Activated T-helper 2 cell treated with anti-CD3 and anti-CD28 coated beads, Interferon-gamma antibody, Interleukin-2, Interleukin-4, amounts not matched to agents 10 μg/mL and 5 μg/mL and 100 μg/mL, durations not matched to agents 14 hours and 24 hours and 36 hours (primary cell): ENCODE results near the gene PPM1M. TPM values are rescaled to one million over a fixed set of nuclear protein-coding genes. Genes with fewer than 3 reads are reported as not detected.

ENCODE experiments used
- DNase-seq: peaks from one replicate; pipeline ENCODE4 v3.0.0; 2021; ENCODE audit warnings: low spot score
- H3K27ac Mint-ChIP-seq: one replicate; pipeline ENCODE4 v1.8.0; 2021; ENCODE audit warnings: mixed read lengths
- H3K27me3 Mint-ChIP-seq: one replicate; pipeline ENCODE4 v1.8.0; 2021; ENCODE audit warnings: low read depth, mixed read lengths
- H3K36me3 Mint-ChIP-seq: one replicate; pipeline ENCODE4 v1.8.0; 2021; ENCODE audit warnings: low read depth, mixed read lengths
- H3K4me1 Mint-ChIP-seq: one replicate; pipeline ENCODE4 v1.8.0; 2021; ENCODE audit warnings: low read depth, mixed read lengths
- H3K4me3 Mint-ChIP-seq: one replicate; pipeline ENCODE4 v1.8.0; 2021; ENCODE audit warnings: low read depth, mild to moderate bottlenecking, moderate library complexity, mixed read lengths
- H3K9me3 Mint-ChIP-seq: one replicate; pipeline ENCODE4 v1.8.0; 2021; ENCODE audit warnings: mixed read lengths
- intact Hi-C: fragments of 100-400 bp; cut with micrococcal nuclease; formaldehyde crosslinking; loops from one replicate; pipeline ENCODE4 v1.15.1; 2023
- total RNA-seq: library from RNA; stranded (reverse); gene quantifications from 2 replicates; pipeline ENCODE4 v1.2.3, GENCODE V29; 2022

Gene PPM1M
- total RNA-seq, 1 donor from 2014 or later = 46.4 TPM

DNA sequence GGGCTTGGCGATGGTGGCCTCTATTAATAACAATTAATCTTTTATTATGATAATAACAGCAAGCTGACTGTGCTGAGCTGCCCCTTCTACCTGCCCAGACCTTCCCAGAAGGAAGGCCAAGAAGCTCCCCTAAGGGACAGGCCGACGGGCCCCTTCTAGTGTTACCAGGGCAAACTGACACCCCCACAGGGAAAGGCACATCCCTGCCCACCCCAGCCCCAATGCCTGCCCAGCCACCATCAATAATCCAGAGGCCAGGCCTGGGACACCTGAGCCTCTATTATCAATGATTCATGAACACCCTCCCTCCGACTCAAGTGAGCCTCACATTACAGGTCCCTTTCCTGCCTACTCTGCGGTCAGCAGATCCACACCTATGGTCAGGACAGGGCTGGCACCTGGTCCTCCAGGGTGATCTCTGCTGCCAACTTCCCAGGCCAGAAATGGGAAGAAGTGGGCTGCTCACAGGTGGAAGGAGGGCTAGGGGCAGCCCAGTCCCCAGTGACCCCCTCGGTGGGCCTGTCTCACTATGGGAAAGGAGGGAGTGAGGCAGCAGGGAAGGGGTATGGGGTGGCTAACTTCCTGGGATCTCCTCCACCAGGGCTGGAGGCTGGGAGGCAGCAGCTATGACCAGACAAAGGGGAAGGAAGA lies 8.4 kb upstream of the PPM1M start:
- Mint-ChIP-seq H3K9me3 (no peaks in the 10 kb centered on the region), H3K36me3 (peaks cover 43% of the 10 kb centered on the region), H3K4me3 (peak overlapping the region; percentile 96), H3K4me1 (peaks cover 45% of the 10 kb centered on the region), H3K27ac (peak overlapping the region; percentile 21), H3K27me3 (no peaks in the 10 kb centered on the region)
- DNase-seq = no peak
- intact Hi-C loops = no loop called here

DNA sequence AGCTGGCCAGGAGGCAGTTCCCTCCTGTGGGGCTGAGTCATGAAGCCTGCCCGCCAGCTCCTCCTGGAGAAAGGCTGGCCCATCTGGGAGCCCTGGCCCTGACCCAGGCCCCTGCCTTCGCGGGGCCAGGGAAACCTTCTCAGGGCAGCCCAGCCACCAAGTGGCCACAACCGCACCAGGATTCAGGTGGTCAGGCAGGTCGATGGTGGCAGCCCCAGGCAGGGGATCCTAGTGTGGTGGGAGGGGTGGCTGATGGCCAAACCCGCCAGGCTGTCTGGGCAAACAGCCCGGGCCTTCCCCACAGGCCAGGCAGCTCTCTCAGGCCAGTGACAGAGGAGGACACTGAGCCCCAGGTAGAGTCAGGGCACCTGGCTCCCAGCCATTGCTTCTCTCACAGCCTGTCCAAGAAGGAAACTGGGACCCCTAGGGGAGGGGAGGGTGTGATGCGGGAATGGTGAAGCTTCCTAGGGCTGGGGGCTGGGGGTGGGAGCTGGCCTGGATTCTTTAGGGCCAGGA lies 7.8 kb upstream of the PPM1M start:
- H3K4me1 Mint-ChIP-seq = peaks cover 47% of the 10 kb centered on the region
- H3K27me3 Mint-ChIP-seq = no peaks in the 10 kb centered on the region
- no peaks in the 10 kb centered on the region for H3K9me3 Mint-ChIP-seq
- H3K36me3 Mint-ChIP-seq = peaks cover 42% of the 10 kb centered on the region
- intact Hi-C loops = loop anchor here (1.0 kb wide), 1 partner anchor 9 kb away; no protein-coding TSS in a partner anchor
- no peak for DNase-seq
- peak overlapping the region; percentile 86 for H3K27ac Mint-ChIP-seq
- peak overlapping the region; percentile 96 for H3K4me3 Mint-ChIP-seq

DNA sequence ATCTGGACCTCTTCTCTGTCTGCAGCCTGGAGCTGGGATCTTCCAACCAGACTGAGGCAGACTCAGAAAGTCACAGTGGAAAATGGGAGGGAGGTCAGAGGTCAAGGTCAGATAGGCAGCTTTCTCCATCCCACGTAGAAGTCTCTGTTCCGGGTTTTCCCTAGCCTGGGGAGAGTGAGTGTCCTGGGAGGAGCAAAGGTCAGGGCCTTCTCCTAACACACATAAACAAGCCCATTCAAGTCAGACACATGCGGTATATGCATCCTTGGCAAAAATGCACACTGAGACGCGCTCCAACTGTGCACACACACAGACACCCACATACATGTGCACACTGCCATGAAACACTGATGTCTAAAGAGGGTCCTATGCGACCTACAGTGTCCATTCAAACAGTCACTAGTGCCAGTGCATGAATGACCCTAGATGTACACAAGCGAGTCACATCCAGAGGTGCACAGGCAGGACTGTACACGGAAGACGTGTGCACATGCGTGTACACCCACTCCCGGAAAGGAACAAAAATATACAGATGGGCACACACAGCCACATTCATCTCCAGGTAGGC lies 7.3 kb upstream of the PPM1M start:
- Mint-ChIP-seq H3K27ac (peak overlapping the region; percentile 86), H3K4me1 (peaks cover 47% of the 10 kb centered on the region), H3K4me3 (peak overlapping the region; percentile 96), H3K9me3 (no peaks in the 10 kb centered on the region), H3K36me3 (peaks cover 41% of the 10 kb centered on the region), H3K27me3 (no peaks in the 10 kb centered on the region)
- intact Hi-C loops = loop anchor here (1.0 kb wide), 1 partner anchor 8 kb away; no protein-coding TSS in a partner anchor
- no peak for DNase-seq

DNA sequence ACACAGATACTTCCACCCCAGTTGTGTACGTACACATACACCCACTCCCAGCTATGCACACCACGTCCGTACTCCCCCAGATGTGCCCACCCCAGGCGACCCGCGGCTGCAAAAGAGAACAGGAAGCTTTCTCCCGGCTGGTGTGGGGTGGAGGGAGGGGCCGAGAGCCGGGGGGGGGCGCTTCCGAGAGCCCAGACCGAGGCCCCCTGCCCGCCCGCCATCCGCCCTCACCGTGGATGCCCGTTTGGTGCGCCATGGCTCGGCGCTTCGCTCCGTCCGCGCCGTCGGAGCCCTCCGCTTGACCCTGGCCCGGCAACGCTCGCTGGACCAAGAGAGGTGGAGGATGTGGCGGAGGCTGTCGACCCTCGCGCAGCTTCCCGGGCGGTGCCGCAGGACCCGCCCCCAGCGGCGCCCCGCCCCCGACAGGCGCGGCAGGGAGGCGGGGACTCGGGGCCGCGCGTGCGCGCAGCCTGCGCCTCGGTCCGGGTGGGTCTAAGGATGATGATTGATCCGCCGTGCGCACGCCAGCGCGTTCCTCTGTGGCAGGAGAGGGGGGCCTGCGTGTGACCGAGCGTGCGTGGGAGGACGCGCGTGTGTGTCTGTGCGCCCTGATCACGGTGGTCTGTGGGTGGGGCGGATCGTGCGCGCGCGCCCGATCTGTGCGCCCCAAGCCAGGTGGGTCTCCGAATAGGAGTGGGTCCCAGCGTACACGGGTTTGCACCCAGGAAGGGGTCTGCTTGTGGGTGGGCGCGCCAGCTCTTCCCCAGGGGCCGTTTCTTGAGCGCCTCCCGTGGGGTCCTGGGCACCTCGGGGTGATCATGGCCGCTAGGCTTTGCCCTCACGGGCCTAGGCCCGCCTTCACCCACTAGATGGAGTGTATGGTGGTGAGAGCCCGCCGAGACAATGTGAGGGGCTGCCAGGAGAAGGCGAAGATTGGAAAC lies 6.5 kb upstream of the PPM1M start, which contains the start of gene TWF2:
TWF2 (minus strand) TSS at position 398 of the 941 bp plus-strand sequence; CDS start at position 256, 142 bp downstream.
- Mint-ChIP-seq H3K4me3 (peak within 1 kb of the TSS; percentile 96), H3K27me3 (no peaks in the 10 kb centered on the region), H3K4me1 (peaks cover 51% of the 10 kb centered on the region), H3K9me3 (no peaks in the 10 kb centered on the region), H3K36me3 (peaks cover 40% of the 10 kb centered on the region), H3K27ac (peak within 1 kb of the TSS; percentile 99)
- intact Hi-C loops = loop anchor here (1.0 kb wide), 2 partner anchors 7 to 39 kb away; partner anchors contain the start of gene WDR82
- peak; percentile 83 for DNase-seq

DNA sequence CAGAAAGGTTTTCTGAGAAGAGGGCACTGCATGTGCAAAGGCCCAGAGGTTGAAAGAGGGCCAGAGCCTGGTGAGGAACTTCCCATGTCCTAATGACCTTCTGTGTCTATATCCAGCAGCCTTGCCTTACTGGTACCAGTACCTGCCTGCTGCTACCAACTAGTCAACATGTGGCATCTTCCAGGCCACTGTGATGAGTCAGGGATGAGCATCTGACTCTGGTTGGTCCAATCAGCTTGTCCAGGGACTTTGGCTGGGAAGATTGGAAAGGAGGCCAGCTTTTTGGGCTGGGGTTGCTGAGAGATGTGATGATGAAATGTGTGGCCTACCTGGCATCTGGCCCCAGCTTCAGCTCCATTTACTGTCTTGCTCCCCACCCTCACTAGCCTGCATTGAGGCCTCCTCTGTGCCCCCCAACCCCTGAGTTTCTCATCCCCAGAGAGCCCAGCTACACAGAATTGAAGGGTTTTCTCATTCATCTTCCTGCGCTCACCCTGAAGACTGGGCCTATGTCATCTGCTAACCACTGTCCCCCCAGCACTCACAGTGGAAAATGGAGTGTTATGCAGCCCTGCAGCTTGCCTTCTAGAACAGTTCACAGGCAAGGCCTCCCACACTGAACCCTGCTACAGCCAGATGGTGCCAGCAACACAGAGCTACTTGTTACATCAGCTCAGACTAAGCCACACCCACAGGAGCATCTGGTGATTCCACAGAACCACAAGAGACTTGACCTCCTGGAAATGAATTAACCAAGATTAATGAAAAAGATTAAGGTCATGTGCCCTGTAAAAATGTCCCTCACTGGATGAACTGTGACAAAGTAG lies 5.3 kb upstream of the PPM1M start:
- Mint-ChIP-seq H3K9me3 (no peaks in the 10 kb centered on the region), H3K36me3 (peaks cover 42% of the 10 kb centered on the region), H3K4me1 (peaks cover 61% of the 10 kb centered on the region), H3K27me3 (no peaks in the 10 kb centered on the region), H3K27ac (peak overlapping the region; percentile 99), H3K4me3 (peak overlapping the region; percentile 96)
- intact Hi-C loops = no loop called here
- peak; percentile 57 for DNase-seq

DNA sequence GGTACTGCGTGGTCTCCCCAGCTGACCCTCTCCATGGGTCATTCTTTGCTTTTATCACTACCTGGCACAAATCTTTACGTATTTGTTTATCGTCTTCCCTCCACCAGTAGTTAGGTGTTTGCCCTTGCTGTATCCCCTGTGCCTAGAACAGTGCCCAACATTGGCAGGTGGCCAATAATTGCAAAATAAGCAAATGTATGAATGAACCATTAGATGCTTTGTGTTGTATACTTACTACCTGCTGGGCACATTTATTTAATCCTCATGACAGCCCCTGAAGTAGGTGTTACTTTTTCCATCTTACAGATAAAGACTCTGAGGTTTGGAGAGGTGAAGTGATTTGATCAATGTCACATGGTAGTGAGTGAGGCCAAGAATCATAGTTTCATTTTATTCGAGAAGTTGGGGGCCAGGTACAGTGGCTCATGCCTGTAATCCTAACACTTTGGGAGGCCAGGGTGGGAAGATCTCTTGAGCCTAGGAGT lies 4.6 kb upstream of the PPM1M start:
- H3K36me3 Mint-ChIP-seq = peaks cover 36% of the 10 kb centered on the region
- H3K4me3 Mint-ChIP-seq = peak overlapping the region; percentile 96
- H3K4me1 Mint-ChIP-seq = peaks cover 61% of the 10 kb centered on the region
- no peaks in the 10 kb centered on the region for H3K9me3 Mint-ChIP-seq
- H3K27ac Mint-ChIP-seq = peak overlapping the region; percentile 99
- intact Hi-C loops = loop anchor here (1.0 kb wide), 1 partner anchor 12 kb away; no protein-coding TSS in a partner anchor
- H3K27me3 Mint-ChIP-seq = no peaks in the 10 kb centered on the region
- DNase-seq = no peak

DNA sequence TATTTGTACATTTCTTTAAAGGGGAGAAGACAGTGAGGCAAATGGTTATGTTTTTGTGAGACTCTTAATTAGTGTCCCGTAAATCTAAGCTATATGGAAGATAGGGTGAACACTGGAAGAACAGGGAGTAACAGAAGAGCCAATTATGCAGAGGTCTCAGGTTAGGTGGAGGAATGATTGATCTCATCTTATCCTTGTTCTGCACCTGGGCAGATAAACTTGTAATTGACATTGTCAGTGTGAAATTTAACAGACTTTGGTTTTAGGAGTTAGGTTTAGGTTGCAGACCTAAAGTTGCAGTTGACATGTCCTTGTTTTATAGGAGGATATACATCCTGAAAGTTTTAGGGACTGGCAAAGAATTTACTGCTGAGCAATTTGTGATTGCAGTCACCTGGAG lies 3.5 kb upstream of the PPM1M start:
- DNase-seq = no peak
- Mint-ChIP-seq H3K4me1 (peaks cover 63% of the 10 kb centered on the region), H3K27ac (peak overlapping the region; percentile 68), H3K4me3 (no peak overlapping the region), H3K36me3 (peaks cover 44% of the 10 kb centered on the region), H3K9me3 (no peaks in the 10 kb centered on the region), H3K27me3 (no peaks in the 10 kb centered on the region)
- intact Hi-C loops = no loop called here

DNA sequence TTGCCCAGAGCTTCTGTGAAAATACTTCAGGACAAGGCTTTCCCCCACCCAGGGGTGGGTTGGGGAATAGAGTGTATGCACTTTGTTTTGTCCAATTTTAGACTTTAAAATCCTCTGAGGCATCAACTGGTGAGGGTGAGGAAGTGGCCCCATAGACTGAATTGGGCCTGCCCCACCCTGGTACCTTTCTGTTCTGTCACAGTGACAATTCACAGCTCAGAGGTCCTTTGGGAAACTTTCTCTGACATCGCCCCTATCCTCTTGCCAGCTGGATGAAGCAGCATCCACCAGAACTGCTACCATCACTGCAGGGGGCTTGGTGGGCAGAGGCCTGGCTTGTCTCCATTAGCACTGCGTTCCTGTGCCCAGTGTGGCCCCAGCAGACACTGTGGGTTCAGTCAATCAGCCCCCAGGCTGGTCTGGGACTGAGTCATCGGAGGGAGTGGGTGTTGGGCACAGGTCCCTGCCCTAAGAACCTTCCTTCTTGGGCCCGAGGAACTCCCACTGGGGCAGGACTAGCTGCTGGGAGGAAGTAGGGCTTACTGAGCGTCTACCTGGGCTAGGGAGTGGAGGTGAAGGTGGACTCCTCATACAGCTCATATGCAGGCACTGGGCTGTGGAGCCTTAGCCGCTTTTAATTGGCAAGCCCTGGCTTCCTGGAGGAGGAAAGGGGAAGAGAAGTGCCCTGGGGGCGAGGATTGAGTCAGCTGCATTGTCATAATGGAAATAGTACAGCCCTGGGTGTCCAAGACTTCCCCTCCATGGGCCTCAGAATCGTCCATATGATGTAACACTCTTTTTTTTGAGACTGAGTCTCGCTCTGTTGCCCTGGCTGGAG lies 1.5 kb upstream of the PPM1M start:
- peak overlapping the region; percentile 75 for H3K4me3 Mint-ChIP-seq
- peaks cover 60% of the 10 kb centered on the region for H3K4me1 Mint-ChIP-seq
- H3K27me3 Mint-ChIP-seq = no peaks in the 10 kb centered on the region
- DNase-seq = no peak
- H3K36me3 Mint-ChIP-seq = peaks cover 56% of the 10 kb centered on the region
- H3K27ac Mint-ChIP-seq = peak overlapping the region; percentile 88
- intact Hi-C loops = no loop called here
- H3K9me3 Mint-ChIP-seq = no peaks in the 10 kb centered on the region

DNA sequence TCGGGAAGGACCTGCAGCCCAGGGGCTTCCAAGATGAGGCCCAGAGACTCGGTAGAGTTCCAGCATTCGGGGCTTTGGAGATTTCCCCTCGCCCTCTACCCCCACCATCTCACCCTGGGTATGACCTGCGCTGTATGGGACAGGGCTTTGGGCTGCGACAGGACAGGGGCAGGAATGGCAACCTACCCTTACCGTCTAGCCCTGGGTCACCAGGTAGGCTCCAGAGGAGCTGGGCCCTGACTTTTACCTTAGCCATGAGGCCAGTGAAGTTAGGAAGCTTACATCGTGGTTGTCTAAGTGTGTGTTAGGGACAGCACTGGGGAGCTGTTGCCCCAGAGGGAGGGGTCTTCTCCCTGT lies 683 bp downstream of the PPM1M start:
- no peaks in the 10 kb centered on the region for H3K9me3 Mint-ChIP-seq
- H3K4me1 Mint-ChIP-seq = peaks cover 55% of the 10 kb centered on the region
- no peak for DNase-seq
- H3K27ac Mint-ChIP-seq = peak overlapping the region; percentile 81
- no peaks in the 10 kb centered on the region for H3K27me3 Mint-ChIP-seq
- H3K4me3 Mint-ChIP-seq = peak overlapping the region; percentile 83
- intact Hi-C loops = loop anchor here (1.0 kb wide), 1 partner anchor 8 kb away; no protein-coding TSS in a partner anchor
- H3K36me3 Mint-ChIP-seq = peaks cover 53% of the 10 kb centered on the region

DNA sequence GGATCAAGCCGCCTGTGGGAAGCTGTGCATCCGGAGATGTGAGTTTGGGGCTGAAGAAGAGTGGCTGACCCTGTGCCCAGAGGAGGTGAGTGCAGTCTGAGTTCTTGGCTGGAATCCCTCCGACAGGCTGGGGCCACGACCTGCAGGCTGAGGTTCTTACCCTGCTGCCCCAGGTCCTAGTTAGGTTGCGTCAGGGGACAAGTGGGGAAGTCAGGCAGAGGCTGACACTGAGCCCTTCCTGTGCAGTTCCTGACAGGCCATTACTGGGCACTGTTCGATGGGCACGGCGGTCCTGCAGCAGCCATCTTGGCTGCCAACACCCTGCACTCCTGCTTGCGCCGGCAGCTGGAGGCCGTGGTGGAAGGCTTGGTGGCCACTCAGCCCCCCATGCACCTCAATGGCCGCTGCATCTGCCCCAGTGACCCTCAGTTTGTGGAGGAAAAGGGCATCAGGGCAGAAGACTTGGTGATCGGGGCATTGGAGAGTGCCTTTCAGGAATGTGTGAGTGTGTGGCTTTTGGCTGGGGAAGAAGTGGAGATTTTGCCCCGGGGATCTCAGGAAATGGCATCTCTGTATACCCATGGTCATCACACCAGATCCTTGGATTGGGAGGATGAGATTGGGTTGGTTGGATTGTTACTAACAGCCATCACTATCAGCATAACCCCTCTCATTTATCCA lies 1.3 kb downstream of the PPM1M start:
- peaks cover 53% of the 10 kb centered on the region for H3K36me3 Mint-ChIP-seq
- no peak for DNase-seq
- no peaks in the 10 kb centered on the region for H3K9me3 Mint-ChIP-seq

More for the DNA sequence above, 1.3 kb downstream of the PPM1M start:
- Mint-ChIP-seq H3K27me3 (no peaks in the 10 kb centered on the region), H3K4me1 (peaks cover 51% of the 10 kb centered on the region), H3K4me3 (peak overlapping the region; percentile 83), H3K27ac (peak overlapping the region; percentile 81)
- intact Hi-C loops = loop anchor here (1.0 kb wide), 1 partner anchor 9 kb away; no protein-coding TSS in a partner anchor
